ACC112 (cell line): ENCODE data around the gene SLC5A10.

Experiments used
- H2AFZ ChIP-seq: fragments of 200-600 bp; sonication (generic); one replicate; pipeline ENCODE4 v1.6.0; 2017; ENCODE audit warnings: antibody characterized with exemption, low read length; ENCODE audit not compliant: unreplicated experiment
- H3K27ac ChIP-seq: fragments of 200-600 bp; sonication (generic); 2 replicates; pipeline ENCODE4 v1.5.1; 2014; ENCODE audit warnings: low read depth, mild to moderate bottlenecking, antibody characterized with exemption, low read length, moderate library complexity
- H3K27me3 ChIP-seq: fragments of 200-600 bp; sonication (generic); 2 replicates; pipeline ENCODE4 v1.6.1; 2014; ENCODE audit warnings: mild to moderate bottlenecking, antibody characterized with exemption, low read length, moderate library complexity, mixed read lengths; ENCODE audit not compliant: insufficient read depth
- H3K36me3 ChIP-seq: fragments of 200-600 bp; sonication (generic); 2 replicates; pipeline ENCODE4 v1.6.1; 2016; ENCODE audit warnings: mild to moderate bottlenecking, antibody characterized with exemption, low read length, moderate library complexity, mixed read lengths; ENCODE audit not compliant: insufficient read depth
- H3K4me1 ChIP-seq: fragments of 200-600 bp; sonication (generic); one replicate; pipeline ENCODE4 v1.6.1; 2016; ENCODE audit warnings: low read length, mixed read lengths; ENCODE audit not compliant: insufficient read depth, unreplicated experiment, control insufficient read depth
- H3K4me3 ChIP-seq: fragments of 200-600 bp; sonication (generic); 2 replicates; pipeline ENCODE4 v1.5.1; 2014; ENCODE audit warnings: mild to moderate bottlenecking, low read depth, low read length
- H3K79me2 ChIP-seq: fragments of 200-600 bp; sonication (generic); one replicate; pipeline ENCODE4 v1.6.0; 2016; ENCODE audit warnings: low read length; ENCODE audit not compliant: control insufficient read depth, unreplicated experiment, insufficient read depth

Gene SLC5A10

DNA sequence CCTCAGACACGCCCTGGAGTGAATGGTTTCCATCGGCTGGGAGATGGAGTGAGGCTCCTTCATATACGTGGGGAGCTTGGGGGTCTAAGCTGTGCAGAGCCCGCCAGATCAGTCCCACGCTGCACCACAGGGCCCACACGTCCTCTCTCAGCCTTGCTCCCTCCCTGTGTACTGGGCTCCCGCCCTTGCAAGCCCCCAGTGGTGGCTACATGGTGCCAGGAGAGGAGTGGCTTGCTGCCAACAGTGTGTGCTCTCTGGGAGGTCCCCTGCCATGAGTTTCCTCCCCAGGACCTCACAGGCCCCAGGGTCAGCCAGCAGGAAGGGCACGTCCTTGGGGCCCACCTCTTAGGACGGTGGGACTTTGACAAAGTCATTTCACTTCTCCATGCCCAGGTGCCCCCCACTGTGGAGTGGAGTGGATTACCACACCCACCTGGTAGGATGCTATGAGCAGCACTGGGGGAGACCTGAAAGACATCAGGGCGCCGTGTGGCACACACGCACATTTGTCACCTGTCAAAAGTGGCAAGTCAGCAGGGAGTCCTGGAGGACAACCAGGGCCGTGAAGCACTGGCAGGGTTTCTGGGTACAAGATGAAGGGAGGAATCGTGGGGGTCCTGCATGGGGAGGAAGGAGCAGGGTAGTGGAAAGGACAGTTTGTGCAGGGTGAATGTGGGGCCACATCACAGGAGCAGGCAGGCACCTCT is 13.7 kb downstream of the SLC5A10 start:
- Histone ChIP-seq H3K79me2 (no peaks in the 10 kb centered on the region), H3K4me3 (no peak overlapping the region), H3K36me3 (no peaks in the 10 kb centered on the region), H3K4me1 (peaks cover 38% of the 10 kb centered on the region), H2AFZ (no peak overlapping the region), H3K27ac (no peak overlapping the region), H3K27me3 (no peaks in the 10 kb centered on the region)

DNA sequence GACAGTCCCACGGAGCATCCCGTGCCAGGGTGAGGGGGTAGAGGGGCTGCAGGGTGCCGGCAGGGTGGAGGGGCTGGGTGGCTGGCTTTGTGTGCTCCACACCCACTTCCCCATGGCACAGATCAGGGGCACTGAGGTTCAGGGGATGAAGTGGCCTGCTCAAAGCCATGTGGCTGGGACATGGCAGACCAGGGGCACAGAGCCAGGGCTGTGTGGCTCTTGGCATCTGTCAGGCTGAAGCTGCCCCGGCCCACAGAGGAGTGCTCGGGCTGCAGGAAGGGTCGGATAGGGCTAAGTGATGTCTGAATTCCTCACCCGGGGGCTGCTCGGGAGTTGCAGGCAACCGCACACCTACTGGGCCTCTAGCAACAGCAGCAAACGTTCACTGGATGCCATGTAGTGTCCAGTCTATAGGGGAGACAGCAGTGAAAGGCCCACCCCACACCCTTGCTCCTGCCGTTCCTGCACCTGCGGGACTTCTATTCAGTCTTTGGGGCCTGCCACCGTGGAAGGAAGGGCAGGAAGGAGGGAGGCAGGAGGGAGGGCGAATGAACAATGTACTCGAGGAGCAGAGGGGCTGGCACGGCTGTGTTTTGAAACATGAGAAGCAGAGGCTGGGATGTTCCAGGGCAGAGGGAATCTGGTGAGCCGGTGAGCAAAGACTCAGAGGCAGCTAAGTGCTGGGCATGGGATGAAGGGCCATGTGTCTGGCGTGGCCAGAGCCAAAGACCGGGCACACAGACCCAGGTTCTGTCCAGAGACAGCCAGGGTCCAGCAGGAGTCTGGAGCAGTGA is 15.1 kb downstream of the SLC5A10 start:
- H3K27ac ChIP-seq: no peak overlapping the region
- peaks cover 34% of the 10 kb centered on the region for H3K4me1 ChIP-seq
- H3K36me3 ChIP-seq: no peaks in the 10 kb centered on the region
- H2AFZ ChIP-seq: no peak overlapping the region
- no peaks in the 10 kb centered on the region for H3K27me3 ChIP-seq
- H3K4me3 ChIP-seq: no peak overlapping the region
- H3K79me2 ChIP-seq: no peaks in the 10 kb centered on the region

DNA sequence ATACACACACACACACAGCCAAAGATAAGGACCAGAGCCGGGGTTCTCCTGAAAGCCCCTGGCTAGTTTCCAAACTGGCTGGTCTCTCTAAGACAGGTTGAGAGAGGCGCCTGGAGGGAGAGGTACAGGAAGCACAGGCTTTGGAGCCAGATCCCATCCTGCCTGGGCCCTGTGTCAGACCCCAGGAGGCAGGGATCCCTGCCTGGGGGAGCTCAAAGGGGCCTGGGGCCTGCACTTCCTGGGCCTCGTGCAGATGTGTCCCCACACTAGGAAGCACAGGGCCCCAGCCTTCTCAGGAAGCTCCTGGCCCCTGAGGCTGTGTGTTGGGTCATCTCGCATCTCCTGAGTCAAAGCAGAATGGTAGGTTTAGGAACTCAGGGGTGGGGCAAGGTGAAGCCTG is 16.0 kb downstream of the SLC5A10 start:
- no peaks in the 10 kb centered on the region for H3K36me3 ChIP-seq
- no peak overlapping the region for H2AFZ ChIP-seq
- no peak overlapping the region for H3K27ac ChIP-seq
- no peak overlapping the region for H3K4me3 ChIP-seq
- H3K79me2 ChIP-seq: no peaks in the 10 kb centered on the region
- H3K4me1 ChIP-seq: peaks cover 26% of the 10 kb centered on the region
- H3K27me3 ChIP-seq: no peaks in the 10 kb centered on the region

DNA sequence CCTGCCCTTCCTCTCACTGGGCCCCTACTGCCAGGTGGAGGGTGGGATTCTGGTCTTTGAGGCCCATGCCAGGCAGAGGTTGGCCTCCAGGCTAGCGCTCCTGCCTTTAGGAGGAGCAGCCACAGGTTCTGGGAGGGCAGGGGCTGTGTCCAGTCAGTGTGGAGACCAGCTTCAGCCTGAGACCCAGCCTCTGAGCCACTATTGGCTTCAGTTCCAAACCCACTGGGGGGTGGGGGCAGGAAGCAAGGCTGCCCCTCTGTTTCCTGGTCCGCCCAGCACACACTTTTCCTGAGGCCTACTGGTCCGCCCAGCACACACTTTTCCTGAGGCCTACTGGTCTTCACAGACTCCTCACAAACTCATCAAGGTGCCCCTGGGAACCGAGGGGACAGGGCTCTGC is 16.4 kb downstream of the SLC5A10 start:
- H3K36me3 ChIP-seq: no peaks in the 10 kb centered on the region
- H3K4me3 ChIP-seq: no peak overlapping the region
- H3K27me3 ChIP-seq: no peaks in the 10 kb centered on the region
- no peaks in the 10 kb centered on the region for H3K79me2 ChIP-seq
- H3K27ac ChIP-seq: no peak overlapping the region
- H3K4me1 ChIP-seq: peaks cover 24% of the 10 kb centered on the region
- H2AFZ ChIP-seq: no peak overlapping the region

DNA sequence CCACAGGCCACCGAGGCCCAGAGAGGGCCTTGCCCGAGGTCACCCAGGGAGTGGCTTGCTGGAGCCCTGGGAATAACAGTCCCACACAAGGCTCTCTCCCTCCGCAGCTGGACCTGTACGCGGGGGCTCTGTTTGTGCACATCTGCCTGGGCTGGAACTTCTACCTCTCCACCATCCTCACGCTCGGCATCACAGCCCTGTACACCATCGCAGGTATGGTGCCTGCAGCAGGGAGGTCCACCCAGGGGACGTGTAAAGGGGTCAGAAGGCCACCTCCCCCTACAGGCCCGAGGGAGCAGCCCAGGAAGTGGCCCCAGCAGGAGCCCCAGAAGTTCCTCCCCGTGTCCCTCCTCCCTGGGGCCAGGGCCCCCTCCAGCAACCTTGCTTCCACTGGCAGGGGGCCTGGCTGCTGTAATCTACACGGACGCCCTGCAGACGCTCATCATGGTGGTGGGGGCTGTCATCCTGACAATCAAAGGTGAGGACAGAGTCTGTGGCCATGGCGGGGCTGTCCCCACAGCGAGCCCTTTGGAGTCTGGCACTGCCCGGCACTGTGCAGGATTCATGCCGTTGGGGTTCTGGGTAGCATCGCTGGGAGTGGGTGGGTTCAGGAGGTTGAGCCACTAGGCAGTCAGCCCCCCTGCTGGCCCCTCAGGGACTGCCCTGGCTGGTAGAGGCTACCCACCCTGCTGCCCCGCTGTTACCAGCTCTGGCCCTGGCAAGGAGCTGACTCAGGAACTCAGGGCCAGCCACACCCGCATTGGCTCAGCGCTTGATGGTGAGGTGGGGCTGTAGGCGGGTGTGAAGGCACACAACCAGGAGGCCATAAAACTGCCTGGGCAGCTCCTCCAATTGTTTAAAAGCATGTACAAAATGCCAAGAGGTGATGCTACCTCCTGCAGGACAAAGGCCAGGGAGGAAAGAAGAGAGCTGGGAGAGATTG is 17.3 kb downstream of the SLC5A10 start:
- H3K27me3 ChIP-seq: no peaks in the 10 kb centered on the region
- peaks cover 22% of the 10 kb centered on the region for H3K4me1 ChIP-seq
- H2AFZ ChIP-seq: no peak overlapping the region
- no peak overlapping the region for H3K27ac ChIP-seq
- H3K4me3 ChIP-seq: no peak overlapping the region
- no peaks in the 10 kb centered on the region for H3K36me3 ChIP-seq
- H3K79me2 ChIP-seq: no peaks in the 10 kb centered on the region

DNA sequence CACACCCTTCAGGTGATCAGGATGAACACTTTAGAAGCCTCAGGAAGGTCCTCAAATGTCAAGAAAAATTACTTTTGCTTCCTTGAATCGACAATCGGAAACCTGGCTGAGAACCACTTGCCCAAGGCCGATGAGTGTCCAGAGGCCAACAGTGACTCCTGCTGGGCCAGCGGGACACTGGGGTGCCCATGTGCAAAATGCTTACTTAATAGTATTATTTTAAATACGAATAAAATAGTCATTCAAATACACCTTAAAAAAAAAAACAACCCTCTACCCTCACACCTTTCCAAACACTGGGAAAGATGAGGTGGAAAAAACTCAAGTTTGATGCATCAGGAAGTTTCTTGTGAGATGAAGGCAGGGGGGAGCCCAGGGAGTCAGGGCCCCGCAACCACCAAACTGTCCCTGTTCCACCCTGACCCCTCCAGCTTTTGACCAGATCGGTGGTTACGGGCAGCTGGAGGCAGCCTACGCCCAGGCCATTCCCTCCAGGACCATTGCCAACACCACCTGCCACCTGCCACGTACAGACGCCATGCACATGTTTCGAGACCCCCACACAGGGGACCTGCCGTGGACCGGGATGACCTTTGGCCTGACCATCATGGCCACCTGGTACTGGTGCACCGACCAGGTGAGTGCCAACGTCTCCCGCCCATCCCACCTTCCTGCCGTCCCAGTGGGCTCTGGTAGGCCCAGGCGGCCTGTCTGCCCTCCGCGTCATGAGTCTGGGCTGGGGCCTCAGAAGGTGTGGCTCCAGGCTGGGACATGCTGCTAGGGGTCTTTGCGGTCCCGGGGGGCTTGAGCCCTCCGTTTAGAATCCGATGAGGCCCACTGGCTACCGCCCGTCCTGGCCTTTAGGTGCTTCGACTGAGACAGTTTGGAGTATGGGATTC is 18.9 kb downstream of the SLC5A10 start:
- peaks cover 22% of the 10 kb centered on the region for H3K4me1 ChIP-seq
- H3K4me3 ChIP-seq: no peak overlapping the region
- H3K79me2 ChIP-seq: no peaks in the 10 kb centered on the region
- H3K36me3 ChIP-seq: no peaks in the 10 kb centered on the region
- no peak overlapping the region for H2AFZ ChIP-seq
- H3K27me3 ChIP-seq: no peaks in the 10 kb centered on the region
- H3K27ac ChIP-seq: no peak overlapping the region

DNA sequence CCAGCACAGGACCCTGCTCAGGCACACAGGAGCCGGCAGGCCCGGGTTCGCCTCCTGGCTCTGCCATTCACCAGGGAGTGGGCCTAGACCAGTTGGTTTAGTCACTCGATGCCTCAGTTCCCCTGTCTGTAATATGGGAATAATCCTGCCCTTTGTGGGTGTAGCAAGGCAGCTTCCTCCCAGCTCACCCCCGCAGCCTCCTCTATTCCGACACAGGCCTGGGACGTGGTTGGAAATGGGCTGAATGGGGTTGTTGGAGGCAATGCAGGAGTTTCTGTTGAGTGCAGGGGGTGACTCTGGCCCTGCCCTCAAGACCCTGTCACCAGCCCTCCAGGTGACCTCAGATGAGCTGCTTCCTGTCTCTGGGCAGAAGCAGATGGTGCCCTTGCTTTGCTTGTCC is 19.8 kb downstream of the SLC5A10 start:
- H3K4me1 ChIP-seq: peaks cover 22% of the 10 kb centered on the region
- no peak overlapping the region for H3K27ac ChIP-seq
- no peaks in the 10 kb centered on the region for H3K27me3 ChIP-seq
- H3K36me3 ChIP-seq: no peaks in the 10 kb centered on the region
- H3K79me2 ChIP-seq: no peaks in the 10 kb centered on the region
- H2AFZ ChIP-seq: no peak overlapping the region
- no peak overlapping the region for H3K4me3 ChIP-seq

DNA sequence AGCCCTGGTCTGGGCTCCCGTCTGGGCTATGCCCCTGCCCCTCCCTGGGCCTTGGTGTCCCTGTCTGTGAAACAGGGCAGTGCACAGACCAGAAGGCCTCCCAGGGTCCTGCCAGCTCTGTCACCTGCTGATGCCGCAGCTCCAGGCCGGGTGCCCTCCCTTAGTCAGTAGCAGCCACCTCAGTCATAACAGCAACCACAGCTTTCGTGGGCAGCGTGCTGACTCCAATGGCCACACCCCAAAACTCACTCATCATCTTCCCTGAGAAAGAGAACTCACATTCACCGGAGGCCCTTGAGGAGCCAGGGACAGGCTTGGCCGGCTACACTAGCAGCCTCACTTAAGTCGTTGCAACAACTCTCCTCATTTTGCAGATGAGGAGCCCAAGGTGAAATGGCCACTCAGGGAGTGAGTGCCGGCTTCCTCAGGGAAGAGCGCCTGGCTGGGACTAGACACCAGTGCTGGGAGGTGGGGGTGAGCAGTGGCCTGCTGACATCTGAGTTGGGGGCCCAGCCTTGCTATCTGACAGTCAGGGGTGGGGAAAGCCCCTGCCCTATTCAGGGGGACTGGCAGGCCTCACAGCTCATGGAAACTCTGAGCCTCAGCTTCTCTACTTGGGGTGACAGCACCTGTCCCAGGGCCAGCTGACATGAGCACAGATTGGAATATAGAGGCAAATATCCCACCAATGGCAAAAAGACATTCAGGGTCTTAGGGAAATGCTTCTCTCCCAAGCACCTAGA is 22.6 kb downstream of the SLC5A10 start:
- no peaks in the 10 kb centered on the region for H3K27me3 ChIP-seq
- peaks cover 7% of the 10 kb centered on the region for H3K4me1 ChIP-seq
- 0 out of 2 replicates have a peak, but pooled peaks cover 4% of the 10 kb centered on the region for H3K36me3 ChIP-seq
- H2AFZ ChIP-seq: no peak overlapping the region
- no peak overlapping the region for H3K4me3 ChIP-seq
- H3K27ac ChIP-seq: no peak overlapping the region
- H3K79me2 ChIP-seq: no peaks in the 10 kb centered on the region

DNA sequence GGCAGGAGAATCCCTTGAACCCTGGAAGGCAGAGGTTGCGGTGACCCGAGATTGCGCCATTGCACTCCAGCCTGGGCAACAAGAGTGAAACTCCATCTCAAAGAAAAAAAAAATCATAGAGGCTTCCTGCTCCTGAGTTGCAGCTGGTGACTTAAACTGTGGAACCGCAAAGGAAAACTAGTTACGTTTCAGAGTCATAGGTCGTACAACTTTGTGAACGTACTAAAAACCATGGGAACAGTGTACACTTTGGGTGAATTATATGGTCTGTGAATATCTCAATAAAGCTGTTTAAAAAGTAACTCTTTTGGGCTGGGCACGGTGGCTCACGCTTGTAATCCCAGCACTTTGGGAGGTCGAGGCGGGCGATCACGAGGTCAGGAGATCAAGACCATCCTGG is 23.6 kb downstream of the SLC5A10 start:
- Histone ChIP-seq H3K36me3 (0 out of 2 replicates have a peak, but pooled peaks cover 4% of the 10 kb centered on the region), H3K27me3 (no peaks in the 10 kb centered on the region), H3K4me3 (no peak overlapping the region), H3K4me1 (peaks cover 3% of the 10 kb centered on the region), H2AFZ (no peak overlapping the region), H3K27ac (no peak overlapping the region), H3K79me2 (no peaks in the 10 kb centered on the region)
